Measurements from ENCODE around the gene METRN. TPM values are rescaled to one million over a fixed set of nuclear protein-coding genes. Genes with fewer than 3 reads are reported as not detected.
"Not testable (repeated sequence)": the region's sequence is repeated elsewhere in the genome, so short reads cannot be mapped to it uniquely, and the experiment has no call there.

METRN gene
- total RNA-seq, 4 donors from 2014 or later: 13.6 to 31.2 (median 20.5) TPM

DNA sequence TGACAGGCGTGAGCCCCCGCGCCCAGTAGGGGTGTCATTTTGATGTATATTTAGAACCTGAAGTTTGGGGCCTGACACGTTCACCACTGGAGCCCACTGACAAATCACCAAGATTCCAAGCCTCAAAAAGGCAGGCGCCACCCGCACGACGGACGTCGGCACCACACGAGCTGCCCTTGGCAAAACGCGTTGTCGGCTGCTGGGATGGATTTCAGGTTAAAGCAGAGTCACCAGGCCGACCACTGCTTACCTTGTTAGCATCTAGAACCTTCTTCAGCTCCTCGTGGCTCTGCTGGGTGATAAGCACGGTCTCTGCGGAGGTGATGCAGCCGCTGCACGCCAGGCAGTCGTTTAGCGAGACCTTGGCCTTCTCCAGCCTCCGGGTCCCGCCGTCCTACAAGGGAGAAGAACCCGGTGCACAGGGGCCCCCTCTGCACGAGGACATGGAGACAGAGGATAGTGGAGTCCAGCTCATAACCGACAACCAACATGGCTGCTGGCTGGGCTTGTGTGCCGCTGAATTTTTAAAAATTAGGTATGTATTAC, 22.1 kb downstream of the METRN start:
- ATAC-seq (ENCODE audit: low FRiP score) (no peak), DNase-seq (ENCODE audit: low spot score) (no peak)
- TF ChIP-seq, protein P1, sequence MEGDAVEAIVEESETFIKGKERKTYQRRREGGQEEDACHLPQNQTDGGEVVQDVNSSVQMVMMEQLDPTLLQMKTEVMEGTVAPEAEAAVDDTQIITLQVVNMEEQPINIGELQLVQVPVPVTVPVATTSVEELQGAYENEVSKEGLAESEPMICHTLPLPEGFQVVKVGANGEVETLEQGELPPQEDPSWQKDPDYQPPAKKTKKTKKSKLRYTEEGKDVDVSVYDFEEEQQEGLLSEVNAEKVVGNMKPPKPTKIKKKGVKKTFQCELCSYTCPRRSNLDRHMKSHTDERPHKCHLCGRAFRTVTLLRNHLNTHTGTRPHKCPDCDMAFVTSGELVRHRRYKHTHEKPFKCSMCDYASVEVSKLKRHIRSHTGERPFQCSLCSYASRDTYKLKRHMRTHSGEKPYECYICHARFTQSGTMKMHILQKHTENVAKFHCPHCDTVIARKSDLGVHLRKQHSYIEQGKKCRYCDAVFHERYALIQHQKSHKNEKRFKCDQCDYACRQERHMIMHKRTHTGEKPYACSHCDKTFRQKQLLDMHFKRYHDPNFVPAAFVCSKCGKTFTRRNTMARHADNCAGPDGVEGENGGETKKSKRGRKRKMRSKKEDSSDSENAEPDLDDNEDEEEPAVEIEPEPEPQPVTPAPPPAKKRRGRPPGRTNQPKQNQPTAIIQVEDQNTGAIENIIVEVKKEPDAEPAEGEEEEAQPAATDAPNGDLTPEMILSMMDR (IDR thresholded peaks at IDR 0.05): no peak

DNA sequence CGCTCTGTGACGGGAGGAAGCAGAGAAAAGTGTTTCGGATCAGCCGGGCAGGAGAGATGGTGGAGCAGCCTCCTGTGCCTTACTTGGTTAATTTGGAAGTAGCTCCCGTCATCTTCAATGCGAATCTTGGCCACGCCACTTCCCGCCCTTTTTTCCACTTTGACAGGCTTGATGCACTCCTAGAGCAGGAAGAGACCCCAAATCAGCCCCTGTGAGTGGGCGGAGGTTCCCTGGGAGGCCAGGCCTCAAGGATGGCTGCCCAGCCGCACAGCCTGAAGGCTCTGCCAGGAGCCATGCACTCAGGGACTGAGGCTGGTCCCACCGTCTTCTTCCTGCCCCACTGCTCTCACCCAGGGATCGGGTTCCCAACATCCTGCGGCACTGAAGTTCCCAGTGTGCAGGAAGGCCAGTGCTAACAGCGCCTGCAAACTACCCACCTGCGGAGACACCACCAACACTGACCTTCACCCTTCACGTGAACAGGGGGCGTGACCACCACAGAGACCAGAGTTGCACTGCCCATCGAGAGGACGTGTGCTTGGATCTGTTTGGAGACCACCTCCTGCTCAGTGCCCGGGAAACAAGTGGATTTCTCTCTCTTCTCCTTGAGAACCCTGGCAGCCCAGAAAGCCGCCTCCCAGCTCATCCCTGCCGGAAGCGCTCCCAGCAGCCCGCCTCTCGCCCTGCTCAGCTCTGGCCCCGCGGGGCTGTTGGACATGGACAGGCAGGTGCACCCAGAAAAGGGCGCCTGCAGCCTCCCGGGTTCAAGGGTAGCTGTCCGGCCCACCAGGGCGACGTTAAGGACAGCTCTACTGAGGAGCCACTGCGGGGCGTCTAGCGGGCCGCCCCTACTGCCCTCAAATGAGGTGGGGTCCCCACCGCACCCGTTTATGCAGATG, 24.9 kb downstream of the METRN start:
- DNase-seq (ENCODE audit: low spot score): no peak

DNA sequence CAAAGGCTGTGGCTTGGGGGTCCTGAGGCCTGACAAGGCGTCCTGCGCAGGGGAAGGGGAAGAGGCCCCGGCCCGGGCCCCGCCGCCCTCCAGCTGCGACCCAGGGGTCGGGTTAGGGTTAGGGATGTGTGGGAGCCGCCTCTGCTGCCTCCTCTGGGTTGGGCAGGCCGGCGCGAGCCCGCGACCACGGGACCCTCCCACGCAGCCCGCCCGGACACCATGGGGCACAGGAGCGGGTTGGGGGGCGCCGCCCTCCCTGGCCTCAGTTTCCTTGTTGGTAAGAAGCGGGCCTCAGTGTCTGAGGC, 25.5 kb downstream of the METRN start:
- ATAC-seq (ENCODE audit: low FRiP score): no peak
- DNase-seq (ENCODE audit: low spot score): no peak
- TF ChIP-seq, protein P1 (IDR thresholded peaks at IDR 0.05): no peak

More for the DNA sequence above, 24.9 kb downstream of the METRN start:
- TF ChIP-seq, protein P1 (IDR thresholded peaks at IDR 0.05): no peak
- ATAC-seq (ENCODE audit: low FRiP score): no peak

DNA sequence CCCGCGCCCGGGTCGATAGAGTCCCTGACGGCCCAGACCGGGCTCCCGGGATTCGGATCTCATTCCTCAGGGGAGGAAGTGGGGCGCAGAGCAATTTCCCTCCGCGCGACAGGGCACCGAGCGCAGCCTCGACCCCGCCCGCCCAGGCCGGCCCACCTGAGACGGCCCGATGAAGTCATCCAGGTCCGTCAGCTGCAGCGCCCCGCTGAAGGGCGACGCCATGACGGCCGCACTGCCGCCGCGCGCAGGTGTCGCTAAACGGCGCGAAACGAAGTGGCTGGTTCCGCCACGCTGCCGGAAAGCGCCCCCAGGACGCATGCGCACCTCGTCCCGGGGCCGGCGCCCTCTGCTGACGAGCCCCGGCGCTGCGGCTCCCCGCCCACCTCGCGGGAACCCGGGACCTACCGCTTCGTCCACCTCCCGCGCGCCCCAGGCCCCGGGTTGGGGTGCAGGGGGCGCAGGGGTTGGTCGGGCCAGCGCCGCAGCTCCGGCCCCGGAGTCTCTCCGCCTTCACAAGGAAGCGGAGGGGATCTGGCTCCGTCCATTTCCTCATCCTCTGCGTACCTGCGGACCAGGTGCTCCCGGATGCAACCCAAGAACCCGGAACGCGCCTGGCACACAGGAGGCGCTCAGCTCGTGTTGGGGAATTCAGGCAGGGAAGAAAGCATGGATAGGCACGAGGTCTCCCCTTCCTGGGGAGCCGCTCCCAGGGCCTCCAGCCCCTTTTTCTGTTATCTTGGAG, 26.0 kb downstream of the METRN start, which contains the start of gene CIAO3:
Gene CIAO3 (minus strand): TSS at position 234 of the 742 bp plus-strand sequence. CDS start 12 bp downstream, at position 222.
- DNase-seq (ENCODE audit: low spot score) (peak; percentile 71), ATAC-seq (ENCODE audit: low FRiP score) (peak; percentile 92)
- TF ChIP-seq, protein P1 (IDR thresholded peaks at IDR 0.05): peak in 1 of 3 donors; percentile 89

DNA sequence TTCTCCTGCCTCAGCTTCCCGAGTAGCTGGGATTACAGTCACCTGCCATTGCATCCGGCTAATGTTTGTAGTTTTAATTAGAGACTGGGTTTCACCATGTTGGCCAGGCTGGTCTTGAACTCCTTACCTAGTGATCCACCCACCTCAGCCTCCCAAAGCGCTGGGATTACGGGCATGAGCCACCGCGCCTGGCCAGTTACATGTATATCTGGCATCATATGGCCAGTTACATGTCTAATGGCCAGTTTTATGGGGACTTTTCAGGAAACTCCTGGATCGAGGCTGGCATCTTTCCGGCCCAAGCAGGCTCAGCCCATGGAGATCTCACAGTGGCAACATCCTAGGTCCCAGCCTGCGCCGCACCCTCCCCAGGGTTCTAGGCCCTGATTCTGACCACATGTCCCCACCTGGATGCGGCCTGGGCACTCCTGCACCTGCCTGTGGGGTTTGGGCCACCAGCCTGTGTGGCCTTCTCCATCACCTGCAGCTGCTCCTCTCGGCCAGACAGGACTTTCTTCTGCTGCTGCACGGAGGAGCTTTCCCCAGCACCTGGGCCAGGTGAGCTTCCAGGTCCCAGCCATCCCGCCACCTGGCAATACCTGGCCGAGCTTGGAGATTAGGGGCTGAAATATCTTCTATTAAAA, 27.2 kb downstream of the METRN start:
- ATAC-seq (ENCODE audit: low FRiP score) (no peak), DNase-seq (ENCODE audit: low spot score) (no peak)
- TF ChIP-seq, protein P1 (IDR thresholded peaks at IDR 0.05): no peak

DNA sequence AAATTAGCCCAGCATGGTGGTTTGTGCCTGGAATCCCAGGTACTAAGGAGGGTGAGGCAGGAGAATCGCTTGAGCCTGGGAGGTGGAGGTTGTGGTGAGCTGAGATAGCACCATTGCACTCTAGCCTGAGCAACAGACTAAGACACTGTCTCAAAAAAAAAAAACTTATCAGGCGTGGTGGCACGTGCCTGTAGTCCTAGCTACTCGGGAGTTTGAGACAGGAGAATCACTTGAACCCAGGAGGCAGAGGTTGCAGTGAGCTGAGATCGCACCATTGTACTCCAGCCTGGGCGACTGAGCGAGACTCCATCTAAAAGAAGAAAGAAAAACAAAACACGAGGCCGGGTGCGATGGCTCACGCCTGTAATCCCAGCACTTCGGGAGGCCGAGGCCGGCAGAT, 28.0 kb downstream of the METRN start:
- not testable (repeated sequence) for ATAC-seq (ENCODE audit: low FRiP score); DNase-seq (ENCODE audit: low spot score)
